GM18526 (cell line): ENCODE results near the gene NGEF.

Source experiments
- POLR2A ChIP-seq: IDR thresholded peaks from 3 replicates; pipeline ENCODE4 v1.6.1; 2011; ENCODE audit not compliant: insufficient read length; ENCODE audit errors: extremely low read depth

The NGEF gene

DNA sequence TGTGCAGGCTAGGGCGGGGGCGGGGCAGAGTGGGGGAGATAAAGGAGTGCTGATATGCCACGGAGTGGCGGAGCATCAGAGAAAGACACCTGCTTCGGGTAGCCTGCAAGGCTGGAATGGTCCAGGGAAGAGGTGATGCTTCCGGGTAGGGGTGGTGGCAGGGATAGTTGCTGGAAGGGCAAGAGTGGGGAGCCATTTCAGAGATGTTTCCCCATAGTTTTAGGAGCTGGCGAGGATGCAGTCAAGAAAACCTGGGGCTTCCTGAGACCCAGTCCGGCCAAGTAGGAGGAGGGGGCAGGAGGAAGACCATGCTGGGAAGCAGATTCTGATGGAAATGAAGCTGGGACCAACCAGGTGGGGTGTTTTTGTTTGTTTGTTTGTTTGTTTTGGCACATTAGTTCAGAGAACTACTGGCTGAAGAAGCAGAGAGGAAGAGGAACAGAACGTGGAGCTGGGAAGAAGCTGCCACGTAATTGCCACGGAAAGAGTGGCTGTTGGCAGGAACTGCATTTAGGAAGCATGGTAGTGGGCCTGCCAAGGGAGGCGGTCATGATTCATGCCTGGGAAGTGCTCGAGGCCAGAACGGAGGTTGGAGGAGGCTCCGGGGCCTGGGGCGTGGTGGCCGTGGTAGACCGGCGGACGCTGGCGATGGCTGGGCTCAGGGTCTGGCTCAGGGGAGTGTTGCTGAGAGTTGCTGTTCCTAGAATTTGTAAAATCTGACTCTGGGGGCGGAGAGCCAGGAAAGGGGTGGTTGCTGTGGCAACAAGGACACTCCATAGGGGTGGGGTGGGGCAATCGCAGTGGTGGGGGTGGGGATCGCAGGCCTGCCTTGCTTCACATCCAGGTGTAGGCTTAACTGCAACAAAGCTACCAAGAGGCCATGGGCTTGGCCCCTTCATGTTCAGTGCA, 38.4 kb upstream of the NGEF start:
- no peak for TF ChIP-seq POLR2A

DNA sequence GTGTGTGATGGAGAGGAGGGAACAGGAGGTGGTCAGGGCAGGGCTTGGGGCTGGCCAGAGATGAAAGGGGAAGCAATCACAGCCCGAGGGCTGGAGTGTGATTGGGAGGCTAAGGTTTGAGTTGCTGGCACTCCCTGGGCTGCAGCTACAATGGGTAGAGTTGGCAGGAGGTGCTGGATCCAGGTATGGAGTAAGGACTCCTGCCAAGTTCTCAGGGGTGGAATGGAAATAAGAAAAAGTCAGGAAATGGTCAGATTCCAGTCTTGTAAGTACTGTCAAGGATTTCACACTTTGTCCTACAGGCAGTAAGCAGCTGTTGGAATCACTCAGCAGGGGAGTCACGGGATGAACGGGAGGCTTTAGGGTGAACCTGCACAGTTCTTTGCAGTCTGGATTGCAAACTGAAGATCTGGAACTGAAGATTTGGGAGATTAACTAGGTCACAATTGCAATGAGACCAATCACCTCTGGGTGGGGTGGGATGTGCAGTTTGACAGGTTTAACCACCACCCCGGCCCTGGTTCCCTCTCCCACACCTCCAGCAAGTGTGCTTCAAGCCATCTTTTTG, 36.2 kb upstream of the NGEF start:
- TF ChIP-seq POLR2A, result no peak

DNA sequence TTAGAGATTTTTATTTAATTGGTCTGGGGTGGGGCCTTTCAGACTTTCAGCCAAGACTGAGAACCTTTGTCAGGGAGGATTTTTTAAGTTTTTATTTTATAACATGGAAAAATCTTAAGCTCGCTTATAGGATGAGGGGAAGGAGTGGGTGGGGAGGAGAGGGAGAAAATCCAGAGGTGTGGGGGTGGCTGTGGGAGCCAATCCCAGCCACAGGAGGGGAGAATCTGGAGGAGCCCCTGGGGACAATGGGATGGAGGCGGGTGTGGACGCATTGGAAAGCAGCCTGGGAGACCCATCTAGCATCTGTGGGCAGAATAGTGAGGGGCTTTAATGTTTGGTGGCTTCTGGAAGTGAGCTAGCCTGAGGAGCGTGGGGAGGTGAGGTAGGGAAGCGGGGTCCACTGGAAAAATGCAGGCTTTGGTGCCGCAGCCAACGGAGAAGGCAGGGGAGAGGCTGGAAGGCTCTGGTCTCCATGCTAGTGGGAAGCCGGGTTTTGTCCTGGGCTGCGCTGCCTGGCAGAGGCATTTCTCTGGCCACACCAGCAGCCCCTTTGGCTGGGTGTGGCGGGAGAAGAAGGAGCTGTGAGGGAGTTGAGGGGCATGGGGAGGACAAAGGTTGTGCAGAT, 35.6 kb upstream of the NGEF start:
- no peak for TF ChIP-seq POLR2A

DNA sequence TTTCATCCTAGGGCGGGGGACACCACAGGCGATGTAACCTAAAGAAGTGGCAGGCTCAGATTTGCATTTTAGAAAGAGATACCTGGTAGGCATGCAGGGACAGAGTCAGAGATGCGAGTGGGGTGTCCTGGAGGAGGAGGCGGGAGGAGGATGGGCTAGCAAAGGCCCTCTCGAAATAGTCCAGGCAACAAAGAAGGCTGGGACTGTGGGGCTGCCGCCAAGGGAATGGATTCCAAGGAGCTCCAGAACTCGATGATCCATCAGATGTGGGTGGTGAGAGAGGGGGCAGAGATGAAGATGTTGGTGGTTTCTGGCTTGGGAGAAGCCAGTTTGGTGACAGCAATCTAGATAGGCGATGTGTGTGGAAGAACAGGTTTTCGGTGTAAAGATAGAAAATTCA, 34.6 kb upstream of the NGEF start:
- TF ChIP-seq POLR2A, result no peak

DNA sequence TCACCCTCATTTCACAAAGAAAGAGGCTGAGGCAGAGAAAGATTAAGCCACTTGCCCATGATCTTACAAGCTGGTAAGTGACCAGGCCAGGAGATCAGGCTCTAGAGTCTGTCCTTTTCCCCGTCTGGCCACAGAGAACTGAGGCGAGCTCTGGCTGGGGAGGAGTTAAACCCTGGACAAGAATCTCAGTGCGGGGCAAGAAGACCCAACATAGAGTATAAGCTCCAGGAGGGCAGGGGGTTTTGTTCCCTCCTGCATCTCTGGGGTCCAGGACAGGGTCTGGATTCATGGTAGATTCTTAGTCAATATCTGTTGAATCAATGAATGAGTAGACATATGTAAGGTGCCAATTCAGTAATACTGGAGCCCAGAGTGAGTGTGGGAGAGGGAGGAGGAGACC, 34.1 kb upstream of the NGEF start:
- no peak for TF ChIP-seq POLR2A

DNA sequence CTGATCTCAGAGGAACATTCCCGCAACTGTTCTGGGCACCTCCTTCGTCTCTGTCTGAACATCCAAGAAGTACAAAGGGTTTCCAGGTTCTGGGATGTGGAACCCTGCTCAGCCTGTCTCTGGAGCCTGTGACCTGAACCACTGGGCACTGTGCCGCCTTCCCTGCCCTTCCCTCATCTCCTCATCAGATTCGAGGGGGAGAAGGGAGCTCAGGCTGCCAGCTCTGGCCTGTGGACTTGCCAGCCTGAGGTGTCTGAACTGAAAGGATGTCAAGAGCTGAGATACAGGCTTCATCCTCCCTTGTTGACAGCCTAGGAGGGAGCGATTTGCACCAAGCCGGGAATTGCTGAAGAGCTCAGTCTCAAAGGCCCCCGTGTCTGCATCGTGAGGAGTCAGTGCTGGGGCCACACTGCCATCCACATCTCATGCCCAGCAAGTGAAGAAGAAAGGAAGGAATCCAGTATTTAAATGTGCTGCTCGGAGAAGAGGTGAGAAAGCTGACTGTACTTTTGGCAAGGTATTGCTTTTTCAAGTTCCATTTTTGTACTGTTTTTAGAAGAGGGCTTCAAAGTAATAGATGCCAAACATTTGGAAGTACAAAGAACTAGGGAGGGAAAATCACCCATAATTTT, 32.0 kb upstream of the NGEF start:
- TF ChIP-seq POLR2A, result no peak

DNA sequence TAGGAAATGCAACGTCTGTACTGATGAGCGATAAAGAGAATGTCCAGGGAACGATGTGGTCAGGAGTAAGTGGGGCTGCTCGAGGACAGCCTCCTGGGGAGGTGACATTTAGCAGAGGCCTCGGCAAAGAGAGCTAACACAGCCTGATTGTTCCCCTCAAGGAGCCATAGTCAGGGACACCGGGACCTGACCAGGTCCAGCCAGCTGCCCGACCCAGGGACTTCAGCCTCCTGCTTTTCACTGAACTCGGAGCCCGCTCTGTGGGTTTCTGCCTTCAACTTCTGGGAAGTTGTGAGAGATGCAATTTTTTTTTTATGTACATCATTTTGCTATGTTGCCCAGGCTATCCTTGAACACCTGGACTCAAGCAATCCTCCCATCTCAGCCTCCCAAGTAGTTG, 29.5 kb upstream of the NGEF start:
- no peak for TF ChIP-seq POLR2A

DNA sequence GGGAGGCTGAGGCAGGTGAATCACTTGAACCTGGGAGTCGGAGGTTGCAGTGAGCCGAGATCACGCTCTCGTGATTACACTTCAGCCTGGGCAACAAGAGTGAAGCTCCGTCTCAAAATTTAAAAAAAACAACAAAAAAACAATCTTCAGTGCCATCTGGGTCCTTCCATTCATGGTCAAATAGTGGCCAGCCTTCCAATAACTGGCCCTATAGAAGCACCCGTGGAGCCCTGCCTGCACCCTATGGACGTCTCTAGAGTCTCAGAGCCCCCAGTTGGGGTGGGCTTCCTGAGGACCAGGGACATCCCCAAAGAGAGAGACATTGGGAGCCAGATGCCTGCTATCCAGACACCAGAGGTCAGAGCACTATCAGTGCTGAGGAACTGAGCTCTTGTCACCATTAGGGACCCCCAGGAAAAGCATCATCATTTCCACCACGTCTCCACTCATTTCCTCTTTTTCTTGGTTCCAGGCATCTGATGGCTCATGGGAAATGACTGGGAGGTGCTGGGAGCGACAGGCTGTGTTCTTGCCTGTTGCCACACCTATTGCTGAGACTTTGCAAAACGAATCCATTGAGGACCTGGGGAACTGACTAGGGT, 28.8 kb upstream of the NGEF start:
- TF ChIP-seq POLR2A, result no peak

DNA sequence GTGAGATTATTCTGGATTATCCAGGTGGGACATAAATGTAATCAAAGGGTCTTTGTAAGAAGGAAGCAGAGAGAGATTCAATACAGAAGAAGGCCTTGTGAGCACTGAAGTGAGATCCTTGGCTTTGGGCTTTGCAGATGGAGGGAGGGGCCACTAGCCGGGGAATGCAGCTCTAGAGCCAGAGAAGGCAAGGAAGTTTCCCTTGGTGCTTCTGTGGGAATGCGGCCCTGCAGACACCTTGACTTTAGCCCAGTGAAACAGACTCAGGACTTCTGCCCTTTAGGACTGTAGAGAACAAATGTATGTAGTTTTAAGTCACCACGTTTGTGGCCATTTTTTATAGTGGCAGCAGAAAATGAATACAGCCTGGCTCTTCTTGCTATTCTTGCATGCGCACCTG, 27.5 kb upstream of the NGEF start:
- no peak for TF ChIP-seq POLR2A

DNA sequence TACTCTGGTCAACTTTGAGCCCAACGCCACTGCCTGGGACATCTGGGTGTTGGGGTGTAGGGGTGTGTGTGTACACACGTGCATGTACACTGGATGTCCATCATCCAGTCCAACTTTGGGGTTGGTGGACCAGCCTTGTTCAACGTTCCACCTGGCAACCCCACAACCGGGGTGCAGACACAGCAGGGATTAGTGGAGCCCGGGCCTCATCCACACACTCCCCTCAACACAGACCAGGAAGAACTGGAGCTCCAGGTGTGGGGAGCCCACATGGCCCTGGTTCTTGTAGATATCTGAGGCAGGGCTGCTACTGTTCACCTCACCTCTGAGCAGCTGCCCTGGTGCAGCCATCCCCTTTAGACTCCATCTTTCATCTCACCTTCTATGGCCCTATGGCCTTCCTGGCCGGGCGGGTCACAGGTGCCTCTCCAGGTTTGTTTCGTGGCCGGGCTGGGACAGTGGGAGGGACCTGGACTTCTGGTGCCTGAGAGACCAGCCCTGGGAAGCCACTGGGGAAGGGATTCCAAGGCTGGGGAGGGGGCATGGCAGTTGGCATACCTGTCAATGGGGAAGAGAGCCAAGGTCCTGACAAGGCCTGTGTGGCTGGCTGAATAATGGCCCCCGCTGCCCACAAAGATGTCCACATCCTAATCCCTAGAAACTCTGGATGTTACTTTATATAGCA, 26.9 kb upstream of the NGEF start:
- no peak for TF ChIP-seq POLR2A

DNA sequence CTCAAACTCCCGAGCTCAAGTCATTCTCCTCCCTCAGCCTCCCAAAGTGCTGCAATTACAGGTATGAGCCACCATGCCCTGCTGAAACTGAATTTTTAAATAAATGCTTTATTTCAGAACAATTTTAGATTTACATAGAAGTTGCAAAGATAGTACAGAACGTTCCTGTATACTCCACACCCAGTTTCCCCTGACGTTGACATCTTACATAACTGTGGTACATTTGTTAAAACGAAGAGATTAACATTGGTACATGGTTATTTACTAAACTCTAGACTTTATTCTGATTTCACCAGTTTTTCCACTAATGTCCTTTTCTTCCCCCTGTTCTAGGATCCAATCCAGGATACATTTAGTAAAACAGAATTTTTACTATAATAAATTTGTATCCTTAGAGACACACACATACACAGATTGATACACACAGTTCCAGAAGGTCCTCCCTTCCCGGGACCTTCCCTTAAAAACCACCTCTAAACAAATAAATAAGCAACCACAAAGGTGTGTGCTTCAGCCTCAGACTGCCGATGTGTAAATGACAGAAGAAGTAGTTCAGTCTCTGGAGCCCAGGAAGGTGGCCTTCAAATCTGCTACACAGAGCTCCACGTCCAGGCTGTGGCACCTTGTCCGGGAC, 26.3 kb upstream of the NGEF start:
- no peak for TF ChIP-seq POLR2A

DNA sequence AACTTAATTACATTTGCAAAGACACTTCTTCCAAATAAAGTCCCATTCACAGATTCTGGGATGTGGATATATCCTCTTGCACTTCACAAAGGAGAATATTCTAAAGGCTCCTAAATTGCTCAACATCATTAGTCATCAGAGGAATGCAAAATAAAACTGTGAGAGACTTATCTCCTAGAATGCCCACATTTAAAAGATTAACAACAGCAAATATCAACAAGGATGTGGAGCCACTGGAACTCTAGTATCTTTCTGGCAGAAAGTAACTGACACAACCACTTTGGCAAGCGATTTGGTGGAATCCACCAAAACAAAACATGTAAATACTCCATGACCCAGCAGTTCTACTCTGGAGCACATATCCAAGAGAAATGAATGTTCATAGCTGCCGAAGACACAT, 24.0 kb upstream of the NGEF start:
- TF ChIP-seq POLR2A, result no peak

DNA sequence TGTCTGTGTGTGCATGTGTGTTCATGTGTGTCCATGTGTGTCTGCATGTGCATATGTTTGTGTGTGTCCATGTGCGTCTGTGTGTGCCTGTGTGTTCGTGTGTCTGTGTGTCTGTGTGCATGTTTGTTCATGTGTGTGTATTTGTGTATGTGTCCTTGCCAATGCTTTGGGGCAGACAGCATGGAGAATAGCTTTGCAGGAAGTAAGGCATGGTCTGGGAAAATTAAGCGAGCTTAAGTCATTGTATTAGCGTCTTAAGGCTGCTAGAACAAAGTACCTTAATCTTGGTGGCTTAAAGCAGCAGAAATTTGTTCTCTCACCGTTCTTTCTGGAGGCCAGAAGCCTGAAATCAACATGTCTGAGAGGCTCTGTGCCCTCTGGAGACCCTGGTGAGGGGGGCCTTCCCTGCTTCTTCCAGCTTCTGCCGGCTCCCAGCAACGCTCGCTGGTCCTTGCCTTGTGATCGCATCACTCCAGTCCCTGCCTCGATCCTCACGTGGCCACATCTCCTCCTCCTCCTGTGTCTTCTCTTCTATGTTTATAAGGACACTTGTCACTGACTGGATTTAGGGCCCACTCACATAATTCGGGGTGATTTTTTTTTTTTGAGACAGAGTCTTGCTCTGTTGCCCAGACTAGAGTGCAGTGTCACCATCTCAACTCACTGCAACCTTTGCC, 23.2 kb upstream of the NGEF start:
- TF ChIP-seq POLR2A, result no peak

DNA sequence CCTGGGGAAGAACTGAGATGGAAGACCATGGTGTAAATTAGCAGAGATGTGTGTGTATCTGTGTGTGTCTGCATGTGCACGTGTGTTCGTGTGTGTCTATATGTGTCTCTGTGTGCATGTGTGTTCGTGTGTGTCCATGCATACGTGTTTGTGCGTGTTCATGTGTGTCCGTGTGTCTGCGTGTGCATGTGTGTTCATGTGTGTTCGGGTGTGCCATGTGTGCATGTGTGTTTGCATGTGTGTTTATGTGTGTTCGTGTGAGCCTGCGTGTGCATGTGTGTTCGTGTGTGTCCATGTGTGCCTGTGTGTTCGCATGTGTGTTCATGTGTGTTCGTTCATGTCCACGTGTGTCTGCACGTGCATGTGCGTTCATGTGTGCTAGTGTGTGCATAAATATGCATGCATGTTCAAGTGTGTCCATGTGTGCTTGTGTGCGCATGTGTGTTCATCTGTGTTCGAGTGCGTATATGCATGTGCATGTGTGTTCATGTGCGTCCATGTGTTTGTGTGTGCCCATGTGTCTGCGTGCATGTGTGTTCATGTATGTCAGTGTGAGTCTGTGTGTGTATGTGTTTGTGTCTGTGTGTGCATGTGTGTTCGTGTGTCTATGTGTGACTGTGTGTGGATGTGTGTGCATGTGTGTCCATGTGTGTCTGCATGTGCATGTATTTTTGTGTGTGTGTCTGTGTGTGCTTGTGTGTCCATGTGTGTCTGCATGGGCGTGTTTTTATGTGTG, 22.5 kb upstream of the NGEF start:
- no peak for TF ChIP-seq POLR2A
